Gastroesophageal sphincter (tissue), 4 donors: ENCODE results near the gene ZNF799. TPM values are rescaled to one million over a fixed set of nuclear protein-coding genes. Genes with fewer than 3 reads are reported as not detected.
A peak's percentile ranks its signal among the peaks of the same experiment; 100 is the strongest.
"Not testable (repeated sequence)": the region's sequence is repeated elsewhere in the genome, so short reads cannot be mapped to it uniquely, and the experiment has no call there.

ENCODE experiments used
- ATAC-seq: fragments of 150-250 bp; one replicate; pipeline ENCODE4 v1.9.1; 2016; ENCODE audit warnings: mild to moderate bottlenecking, moderate library complexity
- H3K27ac ChIP-seq, 4 donors: fragments of 200-600 bp; sonication (generic) in 3 of 4; 1 replicate in 3 of 4; 2 replicates in 1 of 4; pipeline ENCODE4 v1.5.1; 2016 to 2019
- H3K27me3 ChIP-seq: fragments of 200-600 bp; sonication (generic); one replicate; pipeline ENCODE4 v1.5.1; 2019
- H3K36me3 ChIP-seq, 2 donors: fragments of 200-600 bp; sonication (generic); one replicate each; pipeline ENCODE4 v1.5.1; 2019; ENCODE audit warnings: control low read depth in 1 of 2
- H3K4me1 ChIP-seq, 3 donors: fragments of 200-600 bp; sonication (generic); 1 replicate in 2 of 3; 2 replicates in 1 of 3; pipeline ENCODE4 v1.5.1; 2016 to 2019; ENCODE audit warnings: control low read depth in 2 of 3
- H3K4me3 ChIP-seq, 2 donors: fragments of 200-600 bp; sonication (generic); one replicate each; pipeline ENCODE4 v1.5.1; 2019; ENCODE audit warnings: mild to moderate bottlenecking in 1 of 2, moderate library complexity in 1 of 2
- H3K9me3 ChIP-seq, 3 donors: fragments of 200-600 bp; sonication (generic); one replicate each; pipeline ENCODE4 v1.5.1; 2017 to 2019; ENCODE audit warnings: control low read depth in 2 of 3
- EP300 ChIP-seq: sonication (generic); formaldehyde crosslinking; IDR thresholded peaks from one replicate; pipeline ENCODE4 v1.6.1; 2017; ENCODE audit warnings: antibody characterized with exemption, mild to moderate bottlenecking
- POLR2A ChIP-seq, 2 donors: fragments of 450-650 bp; IDR thresholded peaks; one replicate each; pipeline ENCODE4 v1.6.1; 2017; ENCODE audit warnings: antibody characterized with exemption in 2 of 2, mild to moderate bottlenecking in 2 of 2, moderate library complexity in 1 of 2
- POLR2AphosphoS5 ChIP-seq: sonication (generic); formaldehyde crosslinking; IDR thresholded peaks from one replicate; pipeline ENCODE4 v1.6.1; 2017; ENCODE audit warnings: antibody characterized with exemption
- WGBS, 2 donors: methylation state at CpG; one replicate each; pipeline ENCODE4 v1.1.5; 2018; ENCODE audit warnings: low coverage in 1 of 2; 5-methylcytosine and 5-hydroxymethylcytosine counted together
- total RNA-seq, 4 donors: library from RNA; depleted of rRNA; stranded (reverse); fragments of >200 nt; gene quantifications; one replicate each; pipeline ENCODE4 v1.1.0, GENCODE V29; 2016
- TF ChIP-seq, protein P1 (sequence below), 4 experiments: fragments of 200-600 bp in 2 of 4; fragments of 450-650 bp in 2 of 4; sonication (generic) in 1 of 4; IDR thresholded peaks; one replicate each; pipeline ENCODE4 v1.5.1; 2017 to 2019; ENCODE audit warnings: antibody characterized with exemption in 4 of 4, mild to moderate bottlenecking in 2 of 4, moderate library complexity in 2 of 4

The ZNF799 gene
- total RNA-seq, 4 donors from 2014 or later, result 3.9 to 7.8 (median 4.7) TPM

DNA sequence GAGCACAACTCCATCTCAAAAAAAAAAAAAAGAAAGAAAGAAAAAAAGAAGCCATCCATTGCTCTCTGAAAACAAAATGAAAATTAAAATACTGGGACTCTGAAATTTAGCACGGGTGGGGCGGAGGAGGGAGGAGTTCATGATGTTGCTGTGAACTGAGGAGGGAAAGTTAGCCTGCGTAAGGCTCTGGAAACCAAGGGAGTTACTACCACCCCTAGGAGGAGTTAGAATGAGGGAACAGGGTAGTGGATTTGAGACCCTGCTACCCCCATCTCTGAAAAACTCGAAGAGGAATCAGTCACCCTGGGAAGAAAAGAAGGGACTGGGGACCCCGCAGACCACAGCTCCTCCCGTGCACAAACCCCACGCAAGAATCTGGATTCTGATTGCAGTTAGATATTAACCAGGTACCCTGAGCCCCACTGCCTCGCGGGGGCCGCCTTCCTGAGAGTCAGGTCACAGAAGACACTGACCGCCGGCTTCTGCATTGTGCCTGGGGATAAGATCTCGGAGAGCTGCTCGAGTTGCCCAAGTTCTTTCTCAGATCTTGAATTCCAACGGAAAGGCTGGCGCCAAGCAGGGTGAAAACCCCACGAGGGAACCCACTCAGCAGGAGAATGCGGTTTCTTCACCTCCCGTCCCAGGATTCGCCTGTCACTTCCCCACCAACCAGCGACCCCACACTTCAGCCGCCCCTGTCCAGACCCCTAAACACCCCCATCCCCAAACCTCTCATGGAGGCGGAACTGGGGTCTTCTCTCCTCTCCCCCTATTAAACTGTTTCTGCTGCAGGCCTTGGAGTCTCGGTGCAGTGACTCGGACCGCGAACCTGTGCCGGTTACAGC is 36.5 kb downstream of the ZNF799 start:
- 1 to 5% methylated on average over 9 to 12 of the region's 28 CpGs for whole genome bisulfite sequencing, 2 donors
- Histone ChIP-seq H3K4me3 (peak overlapping the region; percentile 67 to 96), H3K27me3 (no peaks in the 10 kb centered on the region), H3K27ac (peak overlapping the region; percentile 70 to 96 (median 94)), H3K9me3 (no peaks in the 10 kb centered on the region), H3K36me3 (no peaks in the 10 kb centered on the region), H3K4me1 (peaks cover 0 to 22% (median 5%) of the 10 kb centered on the region in 3 donors)
- TF ChIP-seq EP300 (no peak), POLR2A (IDR thresholded peaks at IDR 0.05) (no peak), POLR2AphosphoS5 (no peak)
- TF ChIP-seq, protein P1, sequence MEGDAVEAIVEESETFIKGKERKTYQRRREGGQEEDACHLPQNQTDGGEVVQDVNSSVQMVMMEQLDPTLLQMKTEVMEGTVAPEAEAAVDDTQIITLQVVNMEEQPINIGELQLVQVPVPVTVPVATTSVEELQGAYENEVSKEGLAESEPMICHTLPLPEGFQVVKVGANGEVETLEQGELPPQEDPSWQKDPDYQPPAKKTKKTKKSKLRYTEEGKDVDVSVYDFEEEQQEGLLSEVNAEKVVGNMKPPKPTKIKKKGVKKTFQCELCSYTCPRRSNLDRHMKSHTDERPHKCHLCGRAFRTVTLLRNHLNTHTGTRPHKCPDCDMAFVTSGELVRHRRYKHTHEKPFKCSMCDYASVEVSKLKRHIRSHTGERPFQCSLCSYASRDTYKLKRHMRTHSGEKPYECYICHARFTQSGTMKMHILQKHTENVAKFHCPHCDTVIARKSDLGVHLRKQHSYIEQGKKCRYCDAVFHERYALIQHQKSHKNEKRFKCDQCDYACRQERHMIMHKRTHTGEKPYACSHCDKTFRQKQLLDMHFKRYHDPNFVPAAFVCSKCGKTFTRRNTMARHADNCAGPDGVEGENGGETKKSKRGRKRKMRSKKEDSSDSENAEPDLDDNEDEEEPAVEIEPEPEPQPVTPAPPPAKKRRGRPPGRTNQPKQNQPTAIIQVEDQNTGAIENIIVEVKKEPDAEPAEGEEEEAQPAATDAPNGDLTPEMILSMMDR (IDR thresholded peaks at IDR 0.05), result no peak
- ATAC-seq, result no peak

- H3K36me3 ChIP-seq, H3K4me3 ChIP-seq, H3K27me3 ChIP-seq, H3K27ac ChIP-seq, ATAC-seq, H3K9me3 ChIP-seq: not testable (repeated sequence)
- no CpG with 5 or more reads among the region's 30 CpGs for WGBS, 2 donors
- H3K4me1 ChIP-seq, result peaks cover 0 to 22% (median 5%) of the 10 kb centered on the region in 3 donors
Measured at GRCh38 chr19:12362236-12362635, 38.8 kb downstream of the ZNF799 start.

DNA sequence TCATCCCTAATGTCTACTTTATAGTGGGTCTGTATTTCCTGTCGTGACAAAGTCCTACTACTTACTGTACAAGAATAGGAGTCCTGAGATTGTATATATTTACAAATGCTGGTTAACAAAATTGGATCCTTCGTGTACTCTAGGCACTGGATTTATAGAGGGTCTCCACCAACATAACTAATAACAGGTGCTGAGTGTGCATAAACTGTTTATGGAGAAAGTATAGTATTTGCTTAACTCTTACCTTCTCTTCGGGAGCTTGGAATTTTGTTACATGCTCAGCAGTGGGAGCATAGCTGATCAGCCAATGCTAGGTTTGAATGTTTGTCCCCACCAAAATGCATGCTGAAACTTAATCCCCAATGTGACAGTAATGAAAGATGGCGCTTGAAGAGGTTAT is 47.7 kb downstream of the ZNF799 start:
- Histone ChIP-seq H3K4me3 (no peak overlapping the region), H3K36me3 (peaks cover 6 to 36% of the 10 kb centered on the region in 2 donors), H3K4me1 (no peaks in the 10 kb centered on the region), H3K27me3 (no peaks in the 10 kb centered on the region), H3K9me3 (peaks cover 0 to 58% (median 0%) of the 10 kb centered on the region in 3 donors), H3K27ac (no peak overlapping the region)
- TF ChIP-seq, protein P1 (IDR thresholded peaks at IDR 0.05), result no peak
- no peak for TF ChIP-seq POLR2A (IDR thresholded peaks at IDR 0.05)
- no peak for TF ChIP-seq EP300
- TF ChIP-seq POLR2AphosphoS5, result no peak
- ATAC-seq, result no peak
- 94 to 97% methylated on average over 4 of the region's 4 CpGs for WGBS, 2 donors

DNA sequence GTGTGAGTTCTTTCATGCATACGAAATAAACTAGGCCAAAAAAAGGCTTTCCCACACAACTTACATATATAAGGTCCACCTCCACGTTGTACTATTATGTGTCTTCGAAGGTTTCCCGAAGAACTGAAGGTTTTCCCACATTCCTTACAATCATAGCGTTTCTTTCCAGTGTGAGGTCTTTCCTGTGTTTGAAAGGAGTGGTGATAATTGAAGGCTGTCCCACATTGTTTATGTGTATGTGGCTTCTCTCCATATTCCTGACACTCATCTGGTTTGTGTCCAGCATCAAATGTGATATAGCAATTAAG is 50.2 kb downstream of the ZNF799 start:
- Histone ChIP-seq H3K27ac (no peak overlapping the region), H3K4me1 (no peaks in the 10 kb centered on the region), H3K27me3 (no peaks in the 10 kb centered on the region), H3K4me3 (no peak overlapping the region), H3K9me3 (peaks cover 0 to 75% (median 0%) of the 10 kb centered on the region in 3 donors), H3K36me3 (peaks cover 6 to 36% of the 10 kb centered on the region in 2 donors)
- TF ChIP-seq POLR2A (IDR thresholded peaks at IDR 0.05) (no peak), EP300 (no peak), POLR2AphosphoS5 (no peak)
- TF ChIP-seq, protein P1 (IDR thresholded peaks at IDR 0.05), result no peak
- no peak for ATAC-seq
- 93 to 100% methylated on average over 3 to 5 of the region's 5 CpGs for WGBS, 2 donors

- no peak for TF ChIP-seq EP300
- TF ChIP-seq POLR2A (IDR thresholded peaks at IDR 0.05), result no peak
- no peak for TF ChIP-seq POLR2AphosphoS5
- TF ChIP-seq, protein P1 (IDR thresholded peaks at IDR 0.05), result no peak
- no peak overlapping the region for H3K4me3 ChIP-seq
- no peak for ATAC-seq
- H3K27ac ChIP-seq, result no peak overlapping the region
- peaks cover 0 to 80% (median 0%) of the 10 kb centered on the region in 3 donors for H3K9me3 ChIP-seq
- 93 to 94% methylated on average over 3 to 8 of the region's 8 CpGs for WGBS, 2 donors
- peaks cover 6 to 36% of the 10 kb centered on the region in 2 donors for H3K36me3 ChIP-seq
- H3K27me3 ChIP-seq, result no peaks in the 10 kb centered on the region
- no peaks in the 10 kb centered on the region for H3K4me1 ChIP-seq
Measured at GRCh38 chr19:12350185-12350889, 50.7 kb downstream of the ZNF799 start.
